Kidney (tissue), 14 donors: ENCODE measurements around the gene FMNL2. TPM values are rescaled to one million over a fixed set of nuclear protein-coding genes. Genes with fewer than 3 reads are reported as not detected.

Experiments used
- DNase-seq, 5 donors: peaks; one replicate each; pipeline ENCODE4 v3.0.0-alpha.2; 2013 to 2020
- FAIRE-seq: peaks from 2 replicates; lab custom pipeline; 2012; peaks lifted over from hg19 to GRCh38; lab: Jason Lieb, UNC
- H3K27ac ChIP-seq, 2 donors: one replicate each; pipeline ENCODE4 v1.7.0; 2013; ENCODE audit warnings: low read depth in 2 of 2, low read length in 2 of 2, inconsistent platforms in 1 of 2
- H3K27me3 ChIP-seq: one replicate; pipeline ENCODE4 v1.7.1; 2013; ENCODE audit warnings: low read length, inconsistent platforms; ENCODE audit not compliant: control insufficient read depth, insufficient read depth
- H3K36me3 ChIP-seq, 3 donors: one replicate each; pipeline versions ENCODE4 v1.7.0 to v1.7.1; 2013; ENCODE audit warnings: low read length in 3 of 3, control low read depth in 1 of 3, inconsistent platforms in 1 of 3; ENCODE audit not compliant: insufficient read depth in 3 of 3, control insufficient read depth in 2 of 3
- H3K4me1 ChIP-seq, 3 donors: one replicate each; pipeline versions ENCODE4 v1.7.0 to v1.7.1; 2013; ENCODE audit warnings: low read length in 3 of 3, inconsistent platforms in 1 of 3, low read depth in 1 of 3; ENCODE audit not compliant: control insufficient read depth in 2 of 3, insufficient read depth in 2 of 3
- H3K4me3 ChIP-seq, 3 donors: one replicate each; pipeline versions ENCODE4 v1.7.0 to v1.8.1; 2013; ENCODE audit warnings: low read length in 3 of 3, control low read depth in 1 of 3, inconsistent platforms in 1 of 3
- H3K9ac ChIP-seq, 3 donors: one replicate each; pipeline versions ENCODE4 v1.7.0 to v1.7.1; 2013; ENCODE audit warnings: low read length in 3 of 3, control low read depth in 1 of 3, inconsistent platforms in 1 of 3
- H3K9me3 ChIP-seq, 3 donors: one replicate each; pipeline versions ENCODE4 v1.7.0 to v1.7.1; 2013; ENCODE audit warnings: low read length in 3 of 3, control low read depth in 1 of 3, inconsistent platforms in 1 of 3; ENCODE audit not compliant: control insufficient read depth in 2 of 3, insufficient read depth in 1 of 3
- CTCF ChIP-seq: IDR thresholded peaks from 3 replicates; pipeline ENCODE4 v1.5.1; 2012; ENCODE audit warnings: mild to moderate bottlenecking, moderate library complexity, borderline replicate concordance; ENCODE audit not compliant: insufficient read depth; ENCODE audit errors: extremely low read depth
- intact Hi-C: fragments of 100-400 bp; cut with DNase I; formaldehyde crosslinking; loops from one replicate; pipeline ENCODE4 v1.11.1; 2022
- polyA plus RNA-seq: library from polyadenylated mRNA; stranded (reverse); fragments of 350-450 nt; fragmentation: Illumina TruSeq; extraction: RNeasy Lipid Tissue Mini Kit (QIAGEN cat#74804); gene quantifications from one replicate; pipeline ENCODE4 v1.2.3, GENCODE V29; 2014; ENCODE audit warnings: low read depth, low replicate concordance; ENCODE audit not compliant: insufficient read depth
- total RNA-seq: library from RNA; stranded (reverse); fragmentation: NEBNext Ultra II Directional; extraction: Animal tissue kit (Norgen Biotek cat#: 25700); gene quantifications from one replicate; pipeline ENCODE4 v1.2.1, GENCODE V29; 2021
- donor health status: control.
- donor health status: control.
- donor health status: control.
- donor health status: control.
- donor health status: control.
- donor health status: DM: yes; HTN: yes; CAD: no.
- donor health status: Normal renal cell carcinoma (clear cell type).

FMNL2 gene
- total and polyA plus RNA-seq, 2 donors from 2014 or later = 10.7 to 39.1 TPM

GRCh38 chr2:152611458-152612231, 276.7 kb downstream of the FMNL2 start:
- DNase-seq = no peak
- Histone ChIP-seq H3K4me3 (no peak overlapping the region), H3K27ac (no peak overlapping the region), H3K9ac (no peak overlapping the region), H3K27me3 (no peaks in the 10 kb centered on the region), H3K36me3 (no peaks in the 10 kb centered on the region), H3K9me3 (no peaks in the 10 kb centered on the region), H3K4me1 (no peaks in the 10 kb centered on the region)
- FAIRE-seq = no peak
- no peak for TF ChIP-seq CTCF
- intact Hi-C loops = no loop called here

DNA sequence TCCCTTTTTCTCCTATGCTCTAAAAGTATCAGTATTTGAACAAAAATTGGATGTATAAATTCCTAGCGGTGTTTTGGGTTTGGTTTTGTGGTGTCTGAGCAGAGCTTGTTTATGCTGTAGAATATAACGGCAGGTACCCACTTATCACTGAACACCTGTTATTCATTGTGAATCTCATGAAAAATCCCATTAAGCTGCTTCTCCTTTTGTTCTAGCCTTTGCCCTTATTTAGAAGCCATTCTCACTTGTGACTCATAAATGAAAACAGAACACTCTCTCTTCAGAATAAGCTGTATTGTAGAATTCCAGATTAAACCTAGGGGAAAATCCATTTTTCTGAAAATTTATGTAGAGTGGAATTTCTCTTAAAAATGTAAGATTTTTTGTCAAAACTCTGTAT, 278.3 kb downstream of the FMNL2 start:
- Histone ChIP-seq H3K4me3 (no peak overlapping the region), H3K4me1 (no peaks in the 10 kb centered on the region), H3K27ac (no peak overlapping the region), H3K9me3 (no peaks in the 10 kb centered on the region), H3K9ac (no peak overlapping the region), H3K27me3 (no peaks in the 10 kb centered on the region), H3K36me3 (peaks cover 4 to 7% (median 6%) of the 10 kb centered on the region in 3 donors)
- FAIRE-seq (no peak), DNase-seq (no peak)
- intact Hi-C loops = no loop called here
- no peak for TF ChIP-seq CTCF

- no peak overlapping the region for H3K9ac ChIP-seq
- intact Hi-C loops = no loop called here
- no peak overlapping the region for H3K4me3 ChIP-seq
- H3K9me3 ChIP-seq = no peaks in the 10 kb centered on the region
- no peak overlapping the region for H3K27ac ChIP-seq
- no peak for TF ChIP-seq CTCF
- no peak for FAIRE-seq
- peaks cover 10 to 12% (median 11%) of the 10 kb centered on the region in 3 donors for H3K36me3 ChIP-seq
- H3K4me1 ChIP-seq = no peaks in the 10 kb centered on the region
- no peaks in the 10 kb centered on the region for H3K27me3 ChIP-seq
- no peak for DNase-seq
Measured at GRCh38 chr2:152615177-152615576, 280.2 kb downstream of the FMNL2 start.
